ENCODE measurements around the gene PLXND1. TPM values are rescaled to one million over a fixed set of nuclear protein-coding genes. Genes with fewer than 3 reads are reported as not detected.

PLXND1 gene
- total RNA-seq, 2 donors from 2014 or later: 207 to 246 TPM

- Histone ChIP-seq H3K27ac (peak overlapping the region in 1 of 2 donors; percentile 39), H3K27me3 (replicated peaks; ENCODE audit: insufficient read depth) (no peaks in the 10 kb centered on the region), H3K9me3 (no peaks in the 10 kb centered on the region), H3K4me1 (ENCODE audit: control insufficient read depth in 1 of 2, low read depth in 2 of 2) (peaks cover 42% of the 10 kb centered on the region in 2 donors), H3K4me3 (no peak overlapping the region), H3K36me3 (no peaks in the 10 kb centered on the region)
- ATAC-seq (ENCODE audit: insufficient number of reproducible peaks, low FRiP score, low read depth): no peak
- DNase-seq (ENCODE audit: low spot score): no peak
- TF ChIP-seq, protein P1, sequence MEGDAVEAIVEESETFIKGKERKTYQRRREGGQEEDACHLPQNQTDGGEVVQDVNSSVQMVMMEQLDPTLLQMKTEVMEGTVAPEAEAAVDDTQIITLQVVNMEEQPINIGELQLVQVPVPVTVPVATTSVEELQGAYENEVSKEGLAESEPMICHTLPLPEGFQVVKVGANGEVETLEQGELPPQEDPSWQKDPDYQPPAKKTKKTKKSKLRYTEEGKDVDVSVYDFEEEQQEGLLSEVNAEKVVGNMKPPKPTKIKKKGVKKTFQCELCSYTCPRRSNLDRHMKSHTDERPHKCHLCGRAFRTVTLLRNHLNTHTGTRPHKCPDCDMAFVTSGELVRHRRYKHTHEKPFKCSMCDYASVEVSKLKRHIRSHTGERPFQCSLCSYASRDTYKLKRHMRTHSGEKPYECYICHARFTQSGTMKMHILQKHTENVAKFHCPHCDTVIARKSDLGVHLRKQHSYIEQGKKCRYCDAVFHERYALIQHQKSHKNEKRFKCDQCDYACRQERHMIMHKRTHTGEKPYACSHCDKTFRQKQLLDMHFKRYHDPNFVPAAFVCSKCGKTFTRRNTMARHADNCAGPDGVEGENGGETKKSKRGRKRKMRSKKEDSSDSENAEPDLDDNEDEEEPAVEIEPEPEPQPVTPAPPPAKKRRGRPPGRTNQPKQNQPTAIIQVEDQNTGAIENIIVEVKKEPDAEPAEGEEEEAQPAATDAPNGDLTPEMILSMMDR (IDR thresholded peaks at IDR 0.05): no peak
Observed at GRCh38 chr3:129618901-129619671, 12.6 kb upstream of the PLXND1 start.

DNA sequence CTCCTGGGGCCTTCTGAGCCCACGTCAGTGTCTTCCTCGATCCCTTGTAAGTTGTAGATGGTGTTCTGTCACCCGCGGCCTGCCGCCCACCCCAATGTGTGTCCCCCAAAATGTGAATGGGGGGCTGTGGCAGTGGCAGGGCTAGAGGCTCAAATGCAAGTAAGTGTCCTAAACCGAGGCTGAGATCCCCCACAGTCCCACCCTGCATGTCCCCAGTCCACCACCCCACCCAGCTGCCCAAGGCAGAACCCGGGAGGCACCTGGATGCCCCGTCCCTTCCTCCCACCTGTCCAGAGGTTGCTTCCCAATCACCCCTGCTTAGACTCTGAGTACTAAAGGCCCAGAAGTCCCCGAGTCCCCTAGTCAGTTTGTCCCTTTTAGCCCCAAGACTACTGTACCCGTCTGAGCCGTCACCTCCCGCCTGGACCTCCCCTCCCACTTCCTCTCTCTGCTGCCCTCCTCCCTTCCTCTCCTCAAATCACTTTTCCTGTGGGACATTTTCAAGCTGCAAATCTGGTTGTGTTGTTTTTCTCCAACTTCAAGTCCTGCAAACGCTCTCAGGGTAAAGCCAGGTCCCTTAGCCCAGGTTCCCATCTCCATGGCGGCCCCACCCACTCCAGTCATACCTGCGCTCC lies 11.8 kb upstream of the PLXND1 start:
- ATAC-seq (ENCODE audit: insufficient number of reproducible peaks, low FRiP score, low read depth) (no peak), DNase-seq (ENCODE audit: low spot score) (no peak)
- no peaks in the 10 kb centered on the region for H3K36me3 ChIP-seq
- no peak overlapping the region for H3K4me3 ChIP-seq
- H3K4me1 ChIP-seq (ENCODE audit: control insufficient read depth in 1 of 2, low read depth in 2 of 2): peaks cover 34 to 35% of the 10 kb centered on the region in 2 donors
- H3K9me3 ChIP-seq: no peaks in the 10 kb centered on the region
- TF ChIP-seq, protein P1 (IDR thresholded peaks at IDR 0.05): no peak
- no peaks in the 10 kb centered on the region for H3K27me3 ChIP-seq (replicated peaks; ENCODE audit: insufficient read depth)
- H3K27ac ChIP-seq: peak overlapping the region in 1 of 2 donors; percentile 39

GRCh38 chr3:129617381-129618185 lies 11.1 kb upstream of the PLXND1 start:
- Histone ChIP-seq H3K27ac (peak overlapping the region in 1 of 2 donors; percentile 70), H3K36me3 (no peaks in the 10 kb centered on the region), H3K27me3 (replicated peaks; ENCODE audit: insufficient read depth) (no peaks in the 10 kb centered on the region), H3K4me3 (no peak overlapping the region), H3K9me3 (no peaks in the 10 kb centered on the region), H3K4me1 (ENCODE audit: control insufficient read depth in 1 of 2, low read depth in 2 of 2) (peaks cover 27 to 29% of the 10 kb centered on the region in 2 donors)
- DNase-seq (ENCODE audit: low spot score): no peak
- TF ChIP-seq, protein P1 (IDR thresholded peaks at IDR 0.05): no peak
- ATAC-seq (ENCODE audit: insufficient number of reproducible peaks, low FRiP score, low read depth): no peak

- Histone ChIP-seq H3K4me3 (no peak overlapping the region), H3K9me3 (no peaks in the 10 kb centered on the region), H3K27ac (peak overlapping the region in 1 of 2 donors; percentile 70), H3K4me1 (ENCODE audit: control insufficient read depth in 1 of 2, low read depth in 2 of 2) (peaks cover 30 to 35% of the 10 kb centered on the region in 2 donors), H3K36me3 (no peaks in the 10 kb centered on the region), H3K27me3 (replicated peaks; ENCODE audit: insufficient read depth) (no peaks in the 10 kb centered on the region)
- ATAC-seq (ENCODE audit: insufficient number of reproducible peaks, low FRiP score, low read depth): peak; percentile 4
- DNase-seq (ENCODE audit: low spot score): no peak
- TF ChIP-seq, protein P1 (IDR thresholded peaks at IDR 0.05): no peak
Observed at GRCh38 chr3:129616713-129617112, 10.2 kb upstream of the PLXND1 start.

GRCh38 chr3:129616291-129616690 lies 9.8 kb upstream of the PLXND1 start:
- peaks cover 34 to 40% of the 10 kb centered on the region in 2 donors for H3K4me1 ChIP-seq (ENCODE audit: control insufficient read depth in 1 of 2, low read depth in 2 of 2)
- no peak overlapping the region for H3K4me3 ChIP-seq
- TF ChIP-seq, protein P1 (IDR thresholded peaks at IDR 0.05): no peak
- no peak for DNase-seq (ENCODE audit: low spot score)
- ATAC-seq (ENCODE audit: insufficient number of reproducible peaks, low FRiP score, low read depth): no peak
- H3K9me3 ChIP-seq: no peaks in the 10 kb centered on the region
- H3K27ac ChIP-seq: peak overlapping the region in 1 of 2 donors; percentile 70
- H3K36me3 ChIP-seq: no peaks in the 10 kb centered on the region
- H3K27me3 ChIP-seq (replicated peaks; ENCODE audit: insufficient read depth): no peaks in the 10 kb centered on the region

All from thoracic aorta (tissue), 2 donors.